Heart right ventricle (tissue), 16 donors: ENCODE data around the gene DPH1. TPM values are rescaled to one million over a fixed set of nuclear protein-coding genes. Genes with fewer than 3 reads are reported as not detected.

Experiments
- ATAC-seq, 8 donors: fragments of 200-7000 bp; cut with Tn5 transposase; one replicate each; pipeline ENCODE4 v1.9.1; 2020; ENCODE audit warnings: mild to moderate bottlenecking in 8 of 8, moderate library complexity in 8 of 8, moderate number of reproducible peaks in 1 of 8
- DNase-seq, 2 donors: peaks; one replicate each; pipeline ENCODE4 v3.0.0-alpha.2; 2020
- H3K27ac ChIP-seq, 10 donors: fragments of 200-600 bp; sonication (generic) in 2 of 10; one replicate each; pipeline versions ENCODE4 v1.5.0 to v1.8.0; 2020 to 2022; ENCODE audit warnings: mild to moderate bottlenecking in 3 of 10
- H3K27me3 ChIP-seq, 7 donors: fragments of 200-600 bp; one replicate each; pipeline ENCODE4 v1.8.0; 2021 to 2022; ENCODE audit warnings: mild to moderate bottlenecking in 2 of 7
- H3K36me3 ChIP-seq, 9 donors: fragments of 200-600 bp; sonication (generic) in 1 of 9; one replicate each; pipeline versions ENCODE4 v1.5.0 to v1.8.0; 2020 to 2022; ENCODE audit warnings: mild to moderate bottlenecking in 2 of 9
- H3K4me1 ChIP-seq, 9 donors: fragments of 200-600 bp; sonication (generic) in 1 of 9; one replicate each; pipeline versions ENCODE4 v1.5.0 to v1.8.0; 2020 to 2022; ENCODE audit warnings: mild to moderate bottlenecking in 4 of 9
- H3K4me3 ChIP-seq, 10 donors: fragments of 200-600 bp; sonication (generic) in 2 of 10; one replicate each; pipeline versions ENCODE4 v1.5.0 to v1.8.0; 2020 to 2022; ENCODE audit warnings: mild to moderate bottlenecking in 7 of 10, moderate library complexity in 2 of 10
- H3K9me3 ChIP-seq, 11 donors: fragments of 200-600 bp in 10 of 11; sonication (generic) in 2 of 11; one replicate each; pipeline versions ENCODE4 v1.5.0 to v1.8.0; 2013 to 2022; ENCODE audit warnings: mild to moderate bottlenecking in 2 of 11, control low read depth in 1 of 11, moderate library complexity in 1 of 11
- WGBS, 2 donors: extraction: QIAGEN DNeasy Blood & Tissue Kit; methylation state at CpG; one replicate each; pipeline ENCODE4 v1.1.7; 2013; ENCODE audit warnings: inconsistent platforms in 1 of 2; 5-methylcytosine and 5-hydroxymethylcytosine counted together
- intact Hi-C, 10 donors: fragments of 100-400 bp; cut with DNase I; formaldehyde crosslinking; loops; one replicate each; pipeline versions ENCODE4 v1.11.1 to v1.14.2; 2022
- polyA plus RNA-seq, 2 donors: library from polyadenylated mRNA; stranded (reverse); fragments of 200-250 nt; gene quantifications; one replicate each; pipeline ENCODE4 v1.2.3, GENCODE V29; 2013
- total RNA-seq, 10 donors: library from RNA; stranded (reverse); fragmentation: NEBNext Ultra II Directional in 3 of 10; extraction: Animal tissue kit (Norgen Biotek cat#: 25700) in 3 of 10; gene quantifications; one replicate each; pipeline versions ENCODE4 v1.2.1 to v1.2.4, GENCODE V29; 2021 to 2023
- TF ChIP-seq, protein P1 (sequence below), 9 donors: fragments of 200-600 bp; sonication (generic) in 2 of 9; IDR thresholded peaks; one replicate each; pipeline versions ENCODE4 v1.5.0 to v1.8.0; 2021 to 2022; ENCODE audit warnings: antibody characterized with exemption in 9 of 9, mild to moderate bottlenecking in 5 of 9, moderate library complexity in 1 of 9
- donor health status: Arrhythmogenic right ventricular cardiomyopathy.
- donor health status: ischemic (EF 13 %, LVEDD 7.1; RV severe dilation, severe dysfunction).
- donor health status: healthy with polysubstance abuse.
- donor health status: DM: no; HTN: yes; CAD: no.
- donor health status: DM: no; HTN: no; CAD: no.
- donor health status: ischemic (EF 25% LVEDD 6.9; RV normal size, moderate dysfunction).
- donor health status: ischemic (EF 25% LVEDD 5.7; RV mildly dilated, moderate dysfunction).
- donor health status: healthy.
- donor health status: DM: yes; HTN: yes; CAD: no.
- donor health status: Ischemic cardiomyopathy.
- donor health status: ischemic (EF 35%, LVEDD 5.7; RV mildly dilated, moderate dysfunction).
- donor health status: nonischemic (EF 11% LVEDD 7.7; RV severe dilation, severe dysfunction).
- donor health status: DM: yes; HTN: yes; CAD: no.
- donor health status: PGD.
- donor health status: ischemic (EF 29% LVEDD 5.4; RV normal size, mild dysfunction).
- donor health status: nonischemic (EF 23%, LVEDD 6.1; RV moderate dilation, normal function).

Gene DPH1
- total and polyA plus RNA-seq, 12 donors, result 19.0 to 40.0 (median 25.9) TPM

DNA sequence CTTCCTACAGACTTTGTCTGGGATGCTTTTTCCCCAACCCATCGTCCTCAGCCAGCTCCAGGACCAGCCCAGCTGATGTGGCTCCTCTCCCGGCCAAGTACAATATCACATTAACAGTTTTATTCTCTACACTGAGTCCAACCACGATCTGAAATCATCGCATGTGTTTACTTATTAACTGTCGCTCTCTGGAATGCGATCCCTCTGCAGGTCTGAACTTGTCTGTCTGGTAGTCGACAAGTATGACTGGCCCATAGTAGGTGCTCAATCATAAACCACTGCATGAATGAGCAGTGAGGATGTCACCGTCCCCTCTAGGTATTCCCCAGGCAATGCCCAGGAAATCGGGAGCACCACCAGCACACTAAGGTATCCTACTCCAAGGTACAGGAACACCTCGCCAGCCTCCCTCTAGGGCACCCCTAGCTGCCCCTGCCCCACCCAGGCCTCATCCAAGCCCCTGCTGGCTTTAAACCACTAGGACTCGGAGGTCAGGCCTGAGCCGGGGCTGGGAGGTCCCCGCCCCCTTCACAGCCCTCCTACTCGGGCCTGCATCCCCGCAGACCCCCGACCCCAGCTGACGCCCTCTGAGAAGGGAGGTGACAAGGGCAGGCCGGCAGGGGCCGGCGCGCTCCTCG, 32.5 kb upstream of the DPH1 start:
- Histone ChIP-seq H3K27ac (peak overlapping the region in 1 of 10 donors; percentile 64), H3K4me3 (peak overlapping the region in 9 of 10 donors; percentile 39 to 60 (median 54)), H3K4me1 (peaks cover 15 to 48% (median 37%) of the 10 kb centered on the region in 9 donors), H3K36me3 (no peaks in the 10 kb centered on the region), H3K27me3 (peaks cover 0 to 28% (median 0%) of the 10 kb centered on the region in 7 donors), H3K9me3 (no peaks in the 10 kb centered on the region)
- 69 to 71% methylated on average over 22 of the region's 22 CpGs for WGBS, 2 donors
- TF ChIP-seq, protein P1, sequence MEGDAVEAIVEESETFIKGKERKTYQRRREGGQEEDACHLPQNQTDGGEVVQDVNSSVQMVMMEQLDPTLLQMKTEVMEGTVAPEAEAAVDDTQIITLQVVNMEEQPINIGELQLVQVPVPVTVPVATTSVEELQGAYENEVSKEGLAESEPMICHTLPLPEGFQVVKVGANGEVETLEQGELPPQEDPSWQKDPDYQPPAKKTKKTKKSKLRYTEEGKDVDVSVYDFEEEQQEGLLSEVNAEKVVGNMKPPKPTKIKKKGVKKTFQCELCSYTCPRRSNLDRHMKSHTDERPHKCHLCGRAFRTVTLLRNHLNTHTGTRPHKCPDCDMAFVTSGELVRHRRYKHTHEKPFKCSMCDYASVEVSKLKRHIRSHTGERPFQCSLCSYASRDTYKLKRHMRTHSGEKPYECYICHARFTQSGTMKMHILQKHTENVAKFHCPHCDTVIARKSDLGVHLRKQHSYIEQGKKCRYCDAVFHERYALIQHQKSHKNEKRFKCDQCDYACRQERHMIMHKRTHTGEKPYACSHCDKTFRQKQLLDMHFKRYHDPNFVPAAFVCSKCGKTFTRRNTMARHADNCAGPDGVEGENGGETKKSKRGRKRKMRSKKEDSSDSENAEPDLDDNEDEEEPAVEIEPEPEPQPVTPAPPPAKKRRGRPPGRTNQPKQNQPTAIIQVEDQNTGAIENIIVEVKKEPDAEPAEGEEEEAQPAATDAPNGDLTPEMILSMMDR (IDR thresholded peaks at IDR 0.05), result no peak
- no peak for ATAC-seq
- intact Hi-C loops, result no loop called here
- no peak for DNase-seq

GRCh38 chr17:1997927-1998742, 31.8 kb upstream of the DPH1 start:
- Histone ChIP-seq H3K36me3 (no peaks in the 10 kb centered on the region), H3K4me1 (peaks cover 15 to 53% (median 37%) of the 10 kb centered on the region in 9 donors), H3K27ac (peak overlapping the region in 3 of 10 donors; percentile 36 to 64 (median 48)), H3K27me3 (peaks cover 0 to 28% (median 0%) of the 10 kb centered on the region in 7 donors), H3K4me3 (peak overlapping the region in 9 of 10 donors; percentile 39 to 60 (median 54)), H3K9me3 (no peaks in the 10 kb centered on the region)
- ATAC-seq (no peak), DNase-seq (no peak)
- TF ChIP-seq, protein P1 (IDR thresholded peaks at IDR 0.05), result no peak
- WGBS, 2 donors, result 13 to 25% methylated on average over 59 to 92 of the region's 92 CpGs
- intact Hi-C loops, result no loop called here

DNA sequence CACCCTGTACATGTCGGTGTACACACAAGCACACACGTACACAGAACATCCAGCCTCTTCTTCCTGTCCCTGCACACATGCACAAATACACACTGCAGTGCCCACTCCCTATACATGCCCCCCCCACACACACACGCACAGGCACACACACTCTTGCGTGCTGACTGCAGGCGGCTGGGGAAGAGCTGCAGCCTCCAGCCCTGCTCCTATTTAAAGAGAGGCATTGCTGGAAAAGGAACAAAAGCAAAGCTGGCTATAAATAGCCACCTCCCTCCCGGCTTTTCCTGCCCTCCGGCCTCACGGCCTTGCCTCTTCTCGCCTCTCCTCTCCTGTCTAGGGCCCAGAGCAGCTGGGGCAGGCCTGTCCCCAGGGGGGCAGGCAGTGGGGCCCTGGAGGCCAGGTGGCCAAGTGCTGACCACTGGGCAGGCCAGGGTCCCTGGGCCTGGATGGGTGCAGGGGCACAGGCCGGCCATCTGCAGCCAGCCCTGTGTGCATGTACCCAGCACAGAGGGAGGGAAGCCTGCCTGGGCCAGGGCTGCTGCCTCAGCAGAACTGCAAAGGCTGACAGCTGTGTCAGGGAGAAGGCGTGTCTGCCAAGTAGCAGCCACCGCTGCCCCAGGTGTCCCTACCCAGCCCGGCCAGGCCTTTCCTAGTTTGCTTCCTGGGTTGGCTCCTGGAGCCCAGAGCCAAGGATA, 30.2 kb upstream of the DPH1 start:
- intact Hi-C loops, result loop anchor here in 1 of 10 donors (10.0 kb wide), 1 partner anchor 65 kb away; no protein-coding TSS in a partner anchor
- Histone ChIP-seq H3K9me3 (no peaks in the 10 kb centered on the region), H3K36me3 (no peaks in the 10 kb centered on the region), H3K27ac (peak overlapping the region; percentile 70 to 95 (median 86)), H3K27me3 (peaks cover 0 to 28% (median 0%) of the 10 kb centered on the region in 7 donors), H3K4me3 (peak overlapping the region in 1 of 10 donors; percentile 15), H3K4me1 (peaks cover 15 to 55% (median 37%) of the 10 kb centered on the region in 9 donors)
- 10 to 15% methylated on average over 13 of the region's 13 CpGs for WGBS, 2 donors
- DNase-seq (peak; percentile 62 to 72), ATAC-seq (peak; percentile 68 to 92 (median 87))
- TF ChIP-seq, protein P1 (IDR thresholded peaks at IDR 0.05), result no peak
